WTC11 (cell line): ENCODE results near the gene TADA2A. TPM values are rescaled to one million over a fixed set of nuclear protein-coding genes. Genes with fewer than 3 reads are reported as not detected.
A peak's percentile ranks its signal among the peaks of the same experiment; 100 is the strongest.

Experiments
- AFF4 ChIP-seq: sonication (generic); formaldehyde crosslinking; IDR thresholded peaks from 2 replicates; pipeline ENCODE4 v1.8.1; 2023; ENCODE audit warnings: mild to moderate bottlenecking, missing genetic modification reagents, borderline replicate concordance
- AR ChIP-seq: fragments of 250-450 bp; sonication (Bioruptor Pico); IDR thresholded peaks from 2 replicates; pipeline ENCODE4 v1.9.0; 2021; ENCODE audit warnings: mild to moderate bottlenecking
- ATF2 ChIP-seq: sonication (generic); formaldehyde crosslinking; IDR thresholded peaks from 2 replicates; pipeline ENCODE4 v1.8.1; 2022; ENCODE audit warnings: low read depth, missing genetic modification reagents, borderline replicate concordance
- ATF3 ChIP-seq: sonication (generic); formaldehyde crosslinking; conservative IDR thresholded peaks from 2 replicates; pipeline ENCODE4 v1.8.1; 2022; ENCODE audit warnings: mild to moderate bottlenecking, missing genetic modification reagents
- ATF6 ChIP-seq: sonication (generic); formaldehyde crosslinking; IDR thresholded peaks from 2 replicates; pipeline ENCODE4 v1.8.1; 2023; ENCODE audit warnings: mild to moderate bottlenecking, missing genetic modification reagents
- E2F5 ChIP-seq: sonication (generic); formaldehyde crosslinking; IDR thresholded peaks from 2 replicates; pipeline ENCODE4 v1.8.1; 2022; ENCODE audit warnings: mild to moderate bottlenecking, moderate library complexity, missing genetic modification reagents
- EMX1 ChIP-seq: fragments of 250-450 bp; sonication (Bioruptor Pico); IDR thresholded peaks from 2 replicates; pipeline ENCODE4 v1.8.0; 2021; ENCODE audit warnings: mild to moderate bottlenecking
- ETV6 ChIP-seq: sonication (generic); formaldehyde crosslinking; IDR thresholded peaks from 2 replicates; pipeline ENCODE4 v1.8.1; 2022; ENCODE audit warnings: mild to moderate bottlenecking, missing genetic modification reagents
- FOXK1 ChIP-seq: sonication (generic); formaldehyde crosslinking; IDR thresholded peaks from 2 replicates; pipeline ENCODE4 v1.8.0; 2022; ENCODE audit warnings: mild to moderate bottlenecking, moderate library complexity, missing genetic modification reagents
- HMGA2 ChIP-seq: fragments of 250-450 bp; sonication (Bioruptor Pico); IDR thresholded peaks from 2 replicates; pipeline ENCODE4 v1.4.0; 2021; ENCODE audit warnings: mild to moderate bottlenecking, moderate library complexity
- JUN ChIP-seq: sonication (generic); formaldehyde crosslinking; IDR thresholded peaks from 2 replicates; pipeline ENCODE4 v1.8.0; 2023; ENCODE audit warnings: mild to moderate bottlenecking, missing genetic modification reagents
- KAT7 ChIP-seq: sonication (generic); formaldehyde crosslinking; IDR thresholded peaks from 2 replicates; pipeline ENCODE4 v1.8.1; 2023; ENCODE audit warnings: missing genetic modification reagents, mild to moderate bottlenecking, borderline replicate concordance
- MYBL2 ChIP-seq: sonication (generic); formaldehyde crosslinking; IDR thresholded peaks from 2 replicates; pipeline ENCODE4 v1.8.1; 2023; ENCODE audit warnings: mild to moderate bottlenecking, moderate library complexity, missing genetic modification reagents
- NFE2L1 ChIP-seq: sonication (generic); formaldehyde crosslinking; IDR thresholded peaks from 2 replicates; pipeline ENCODE4 v1.8.1; 2023; ENCODE audit warnings: missing genetic modification reagents
- NR3C1 ChIP-seq: sonication (generic); formaldehyde crosslinking; conservative IDR thresholded peaks from 2 replicates; pipeline ENCODE4 v1.8.1; 2023; ENCODE audit warnings: low read depth, mild to moderate bottlenecking, missing genetic modification reagents
- TCF7 ChIP-seq: sonication (generic); formaldehyde crosslinking; IDR thresholded peaks from 2 replicates; pipeline ENCODE4 v1.8.0; 2022; ENCODE audit warnings: mild to moderate bottlenecking, low read depth, missing genetic modification reagents, moderate library complexity
- TEAD1 ChIP-seq: sonication (generic); formaldehyde crosslinking; IDR thresholded peaks from 2 replicates; pipeline ENCODE4 v1.8.0; 2022; ENCODE audit warnings: mild to moderate bottlenecking, missing genetic modification reagents
- TP53 ChIP-seq: sonication (generic); formaldehyde crosslinking; IDR thresholded peaks from 2 replicates; pipeline ENCODE4 v1.8.1; 2023; ENCODE audit warnings: mild to moderate bottlenecking, missing genetic modification reagents
- USF1 ChIP-seq: sonication (generic); formaldehyde crosslinking; IDR thresholded peaks from 2 replicates; pipeline ENCODE4 v1.8.0; 2022; ENCODE audit warnings: mild to moderate bottlenecking, missing genetic modification reagents
- USF2 ChIP-seq: sonication (generic); formaldehyde crosslinking; IDR thresholded peaks from 2 replicates; pipeline ENCODE4 v1.8.1; 2023; ENCODE audit warnings: mild to moderate bottlenecking, missing genetic modification reagents, moderate library complexity
- ZNF232 ChIP-seq: sonication (generic); formaldehyde crosslinking; IDR thresholded peaks from 2 replicates; pipeline ENCODE4 v1.8.0; 2022; ENCODE audit warnings: mild to moderate bottlenecking, missing genetic modification reagents
- ZNF425 ChIP-seq: fragments of 250-450 bp; sonication (Bioruptor Pico); conservative IDR thresholded peaks from 2 replicates; pipeline ENCODE4 v1.9.0; 2021; ENCODE audit warnings: mild to moderate bottlenecking
- total RNA-seq: library from RNA; stranded (reverse); gene quantifications from 3 replicates; pipeline ENCODE4 v1.2.3, GENCODE V29; 2021

The TADA2A gene
- total RNA-seq, 1 experiment from 2014 or later = 16.5 TPM

GRCh38 chr17:37488607-37489196 lies 82.0 kb downstream of the TADA2A start (continued):
- TF ChIP-seq TP53 (CRISPR knock-in tag) (no peak), EMX1 (CRISPR knock-in tag) (no peak), ZNF425 (CRISPR knock-in tag) (no peak), HMGA2 (CRISPR knock-in tag) (no peak), NR3C1 (no peak), NFE2L1 (CRISPR knock-in tag) (no peak), FOXK1 (peak; percentile 19; the same call in 1 of the 2 replicates), TEAD1 (CRISPR knock-in tag) (no peak; the same call in 1 of the 2 replicates), USF2 (CRISPR knock-in tag) (peak; percentile 68), MYBL2 (CRISPR knock-in tag) (no peak), TCF7 (CRISPR knock-in tag) (no peak), JUN (CRISPR knock-in tag) (no peak), USF1 (peak; percentile 67; the same call in 1 of the 2 replicates), AFF4 (CRISPR knock-in tag) (no peak), E2F5 (CRISPR knock-in tag) (no peak), ATF2 (CRISPR knock-in tag) (no peak), ATF6 (CRISPR knock-in tag) (no peak), AR (CRISPR knock-in tag) (no peak), ZNF232 (CRISPR knock-in tag) (0 out of 2 replicates have a peak, but pooled peaks have one; percentile 9), ETV6 (CRISPR knock-in tag) (no peak), KAT7 (CRISPR knock-in tag) (no peak), ATF3 (no peak)
